A549 (cell line): ENCODE results near the gene C14orf132.

ENCODE experiments used
- CEBPB ChIP-seq, 2 experiments: fragments of >200 bp in 1 of 2; sonication (Bioruptor Twin) in 1 of 2; formaldehyde crosslinking in 1 of 2; IDR thresholded peaks; 2 replicates each; pipeline ENCODE4 v1.6.1; 2012 to 2016
- CTCF ChIP-seq: fragments of >200 bp; sonication (Bioruptor Twin); formaldehyde crosslinking; IDR thresholded peaks from 3 replicates; pipeline ENCODE4 v1.5.1; 2016
- PHF8 ChIP-seq: fragments of 200-600 bp; sonication (generic); IDR thresholded peaks from 2 replicates; pipeline ENCODE4 v1.6.1; 2016; ENCODE audit warnings: low read depth, mild to moderate bottlenecking, antibody characterized with exemption, moderate library complexity, borderline replicate concordance
- RAD21 ChIP-seq, 2 experiments: fragments of >200 bp in 1 of 2; sonication (Bioruptor Twin) in 1 of 2; formaldehyde crosslinking in 1 of 2; IDR thresholded peaks in 1 of 2; conservative IDR thresholded peaks in 1 of 2; 2 replicates in 1 of 2; 3 replicates in 1 of 2; pipeline ENCODE4 v1.6.1; 2012 to 2018; ENCODE audit warnings: inconsistent platforms in 1 of 2

DNA sequence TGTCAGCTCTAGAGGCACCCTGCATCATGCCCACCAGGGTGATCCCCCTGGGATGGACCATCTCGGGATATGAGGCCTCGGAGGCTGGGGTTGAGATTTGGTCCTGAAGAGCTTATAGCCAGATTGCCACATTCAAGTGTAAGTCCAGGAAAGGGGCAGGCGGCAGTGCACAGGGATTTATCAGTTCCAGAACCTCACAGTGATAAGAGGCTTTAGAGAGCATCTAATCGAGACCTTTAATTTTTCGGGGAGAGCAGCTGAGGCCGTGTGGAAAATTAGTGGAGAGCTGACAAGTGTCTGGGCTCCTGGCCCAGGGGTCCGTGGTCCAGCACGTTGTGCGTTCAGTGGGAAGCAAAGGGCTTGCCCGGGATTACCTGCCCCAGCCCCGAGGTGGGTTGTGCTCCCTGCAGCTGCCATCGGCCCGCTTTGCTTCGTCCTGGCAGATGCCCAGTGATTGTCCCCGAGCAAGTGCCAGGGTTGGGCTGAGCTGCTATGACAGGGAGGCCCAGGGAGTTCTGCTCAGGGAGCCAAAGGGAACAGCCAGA, 52.1 kb downstream of the C14orf132 start:
- TF ChIP-seq PHF8 (no peak), CTCF (no peak), CEBPB (IDR thresholded peaks at IDR 0.05) (no peak), RAD21 (conservative IDR thresholded peaks at IDR 0.05 in 1 of 2, IDR thresholded peaks at IDR 0.05 in 1 of 2) (no peak)
